COLO829 (cell line): ENCODE results near the gene KDM4E.

ENCODE experiments used
- DNase-seq: peaks from one replicate; pipeline ENCODE4 v3.0.0; 2012; ENCODE audit warnings: low spot score

The KDM4E gene

DNA sequence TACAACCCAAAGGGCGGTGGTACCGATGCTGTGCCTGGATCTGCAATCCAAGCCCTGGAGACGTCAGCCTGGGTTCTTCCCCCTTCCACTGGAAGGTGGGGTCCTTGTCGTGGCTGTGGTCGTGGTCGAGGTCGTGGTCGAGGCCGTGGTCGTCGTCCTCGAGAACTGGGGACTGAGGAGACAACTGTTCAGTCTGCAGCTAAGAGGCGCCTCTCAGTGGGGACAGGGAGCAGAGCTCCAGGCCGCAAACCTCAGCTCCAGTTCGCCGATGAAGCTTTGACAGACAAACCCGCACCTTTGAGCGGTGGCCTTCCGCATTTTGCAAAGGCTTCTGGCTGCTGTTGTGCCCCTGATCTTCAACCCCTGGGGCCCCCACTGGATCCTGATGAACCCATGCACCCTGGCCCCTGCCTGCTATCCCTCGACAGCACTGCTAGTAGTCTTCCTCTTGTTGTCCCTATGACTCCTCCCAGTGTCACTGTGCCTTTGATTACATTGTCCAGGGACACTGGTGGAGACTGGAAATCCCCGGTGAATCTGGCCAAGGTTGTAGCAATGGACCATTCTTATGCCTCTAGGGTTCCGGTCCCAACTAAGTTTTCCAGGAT is 25.6 kb downstream of the KDM4E start:
- no peak for DNase-seq

DNA sequence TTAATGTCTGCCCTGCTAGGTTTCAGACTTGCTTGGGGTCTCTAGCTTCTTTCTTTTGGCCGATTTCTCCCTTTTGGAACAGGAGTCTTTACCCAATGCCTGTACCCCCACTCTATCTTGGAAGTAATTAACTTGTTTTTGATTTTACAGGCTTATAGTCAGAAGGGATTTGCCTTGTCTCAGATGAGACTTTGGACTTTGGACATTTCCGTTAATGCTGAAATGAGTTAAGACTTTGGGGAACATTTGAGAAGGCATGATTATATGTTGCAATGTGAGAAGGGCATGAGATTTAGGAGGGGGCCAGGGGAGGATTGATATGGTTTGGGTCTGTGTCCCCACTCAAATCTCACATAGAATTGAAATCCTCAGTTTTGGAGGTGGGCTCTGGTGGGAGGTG is 29.3 kb downstream of the KDM4E start:
- DNase-seq, result no peak

- DNase-seq, result no peak
These were observed 30.3 kb downstream of the KDM4E start for GRCh38 chr11:95055283-95055897.

GRCh38 chr11:95057959-95058358 is 32.9 kb downstream of the KDM4E start:
- no peak for DNase-seq

DNA sequence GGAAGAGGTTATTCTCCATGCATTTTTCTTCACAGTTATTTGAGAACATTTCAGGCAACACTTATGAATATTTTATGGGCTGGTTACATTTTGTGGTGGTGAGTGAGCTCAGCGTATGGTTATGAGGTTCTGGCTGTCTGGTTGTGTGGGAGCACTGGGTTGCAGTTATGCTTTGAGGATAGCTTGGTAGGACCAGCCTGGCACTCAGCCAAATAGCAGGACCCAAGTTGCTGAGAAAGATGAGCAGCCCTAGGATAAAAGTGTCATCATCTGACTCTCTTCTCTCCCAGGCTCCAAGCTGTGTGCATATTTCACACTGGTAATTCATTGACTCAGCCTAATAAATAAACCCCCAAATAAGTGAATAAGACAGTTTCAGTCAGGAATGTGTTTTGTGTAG is 33.6 kb downstream of the KDM4E start:
- DNase-seq, result no peak

- DNase-seq, result no peak
These were observed 34.0 kb downstream of the KDM4E start for GRCh38 chr11:95059046-95059445.

GRCh38 chr11:95065336-95065735 is 40.3 kb downstream of the KDM4E start:
- DNase-seq, result peak; percentile 60

- no peak for DNase-seq
These were observed 41.6 kb downstream of the KDM4E start, which contains the start of gene SRSF8 for GRCh38 chr11:95066716-95067038. SRSF8 (plus strand) TSS chr11:95066919; CDS start chr11:95067227, 308 bp downstream.

DNA sequence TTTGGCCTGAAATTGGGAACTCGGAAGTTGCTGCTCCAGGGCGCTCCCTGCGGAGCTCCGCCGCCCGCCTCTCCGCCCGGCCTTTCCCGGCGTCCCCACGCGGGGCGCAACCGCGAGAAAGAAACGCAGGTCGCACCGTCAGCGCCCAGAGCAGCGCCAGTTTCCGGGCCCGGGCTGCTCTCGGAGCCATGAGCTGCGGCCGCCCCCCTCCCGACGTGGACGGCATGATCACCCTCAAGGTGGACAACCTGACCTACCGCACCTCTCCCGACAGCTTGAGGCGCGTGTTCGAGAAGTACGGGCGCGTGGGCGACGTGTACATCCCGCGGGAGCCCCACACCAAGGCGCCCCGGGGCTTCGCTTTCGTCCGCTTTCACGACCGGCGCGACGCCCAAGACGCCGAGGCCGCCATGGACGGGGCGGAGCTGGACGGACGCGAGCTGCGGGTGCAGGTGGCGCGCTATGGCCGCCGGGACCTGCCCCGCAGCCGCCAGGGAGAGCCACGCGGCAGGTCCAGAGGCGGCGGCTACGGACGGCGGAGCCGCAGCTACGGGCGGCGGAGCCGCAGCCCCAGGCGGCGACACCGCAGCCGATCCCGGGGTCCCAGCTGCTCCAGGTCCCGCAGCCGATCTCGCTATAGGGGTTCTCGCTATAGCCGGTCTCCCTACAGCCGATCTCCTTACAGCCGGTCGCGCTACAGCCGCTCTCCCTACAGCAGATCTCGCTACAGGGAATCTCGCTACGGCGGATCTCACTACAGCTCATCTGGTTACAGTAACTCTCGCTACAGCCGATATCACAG is 42.2 kb downstream of the KDM4E start:
- DNase-seq, result no peak

GRCh38 chr11:95067841-95068219 is 42.8 kb downstream of the KDM4E start:
- no peak for DNase-seq

GRCh38 chr11:95068549-95068948 is 43.5 kb downstream of the KDM4E start:
- peak; percentile 60 for DNase-seq

DNA sequence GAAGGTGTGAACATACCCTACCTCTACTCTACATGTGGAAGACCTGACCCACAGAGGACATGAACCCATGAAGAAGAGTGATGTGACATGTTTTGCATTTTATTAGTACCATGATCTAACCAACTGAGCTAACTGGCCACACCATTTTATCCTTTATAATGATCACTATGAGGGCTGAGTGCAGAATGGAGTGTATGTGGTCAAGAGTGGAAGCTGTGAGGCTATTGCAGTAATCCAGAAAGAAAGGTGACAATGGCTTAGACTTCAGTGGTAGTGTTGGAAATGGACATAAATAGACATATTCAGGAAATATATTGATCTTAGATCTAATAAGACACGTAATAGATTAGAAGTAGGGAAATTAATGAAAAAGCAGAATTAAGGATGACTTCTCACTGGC is 45.4 kb downstream of the KDM4E start:
- DNase-seq, result no peak

- no peak for DNase-seq
These were observed 47.9 kb downstream of the KDM4E start for GRCh38 chr11:95072948-95073347.

DNA sequence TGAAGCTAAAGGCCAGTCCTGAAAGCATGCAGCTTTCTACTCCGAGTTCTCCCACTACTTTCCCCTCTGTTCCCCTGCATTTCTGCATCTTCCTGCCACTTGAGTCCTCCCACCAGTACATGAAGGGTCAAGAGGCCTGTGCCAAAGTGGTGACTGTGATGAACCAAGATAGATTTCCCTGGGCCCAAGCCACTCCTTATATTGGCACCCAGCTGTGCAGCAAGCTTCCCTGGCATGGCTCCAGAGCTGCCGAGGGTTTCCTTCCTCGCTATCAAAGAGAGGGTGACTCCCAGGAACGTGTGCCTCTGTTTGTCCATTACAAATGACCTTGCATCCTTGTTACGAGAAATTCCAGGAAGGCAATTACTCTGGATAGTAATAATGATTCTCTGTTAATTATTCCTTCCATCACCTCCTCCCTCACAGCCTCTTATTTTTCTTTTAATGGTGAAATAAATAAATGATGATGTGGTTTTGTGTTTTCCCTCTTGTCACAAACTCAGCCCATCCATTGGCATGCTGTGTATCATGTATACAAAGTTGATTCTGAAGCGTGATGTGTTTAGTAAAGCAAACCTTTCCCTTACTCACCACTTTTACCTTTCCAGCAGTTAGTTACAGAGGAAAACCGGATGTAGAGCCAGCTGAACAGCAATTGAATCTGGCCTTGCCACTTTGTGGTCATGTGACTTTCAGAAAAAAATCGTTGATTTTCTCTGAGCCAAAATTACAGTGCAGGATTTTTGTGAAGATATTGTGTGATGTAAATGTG is 49.9 kb downstream of the KDM4E start:
- no peak for DNase-seq

- no peak for DNase-seq
These were observed 51.4 kb downstream of the KDM4E start for GRCh38 chr11:95076416-95076815.

DNA sequence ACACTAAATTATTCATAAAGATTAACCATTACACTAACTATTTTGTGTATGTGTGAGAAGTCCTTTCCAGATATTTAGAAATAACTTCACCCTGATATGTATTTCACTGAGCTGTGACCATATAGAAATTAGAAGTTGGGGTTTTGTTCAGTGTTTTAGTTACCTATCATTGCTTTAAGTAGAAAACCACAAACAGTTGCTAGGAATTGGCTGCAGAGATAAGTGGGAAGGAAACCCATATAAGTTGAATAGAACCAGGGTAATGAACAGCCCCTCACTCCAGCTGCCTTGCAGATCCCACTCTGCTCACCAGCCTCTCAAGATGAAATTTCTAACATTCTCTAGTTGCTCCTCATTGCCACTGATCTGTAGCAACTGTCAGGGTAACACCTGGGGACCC is 51.9 kb downstream of the KDM4E start:
- no peak for DNase-seq
